Endometrial microvascular endothelial cells (primary cell): ENCODE data around the gene SIPA1. TPM values are rescaled to one million over a fixed set of nuclear protein-coding genes. Genes with fewer than 3 reads are reported as not detected.
"Not testable (repeated sequence)": the region's sequence is repeated elsewhere in the genome, so short reads cannot be mapped to it uniquely, and the experiment has no call there.

ENCODE experiments used
- in situ Hi-C: cut with HindIII; loops from 2 replicates; pipeline ENCODE4 v1.10.0; 2017; ENCODE audit warnings: low sequenced_read_pairs, low pct_unique_long_range_greater_than_20kb; ENCODE audit errors: inconsistent ontology term
- total RNA-seq: library from RNA; depleted of rRNA; stranded (reverse); fragments of >200 nt; gene quantifications from one replicate; pipeline ENCODE4 v1.2.3, GENCODE V29; 2015; ENCODE audit errors: inconsistent ontology term

The SIPA1 gene
- total RNA-seq, 1 donor from 2014 or later: 53.4 TPM

DNA sequence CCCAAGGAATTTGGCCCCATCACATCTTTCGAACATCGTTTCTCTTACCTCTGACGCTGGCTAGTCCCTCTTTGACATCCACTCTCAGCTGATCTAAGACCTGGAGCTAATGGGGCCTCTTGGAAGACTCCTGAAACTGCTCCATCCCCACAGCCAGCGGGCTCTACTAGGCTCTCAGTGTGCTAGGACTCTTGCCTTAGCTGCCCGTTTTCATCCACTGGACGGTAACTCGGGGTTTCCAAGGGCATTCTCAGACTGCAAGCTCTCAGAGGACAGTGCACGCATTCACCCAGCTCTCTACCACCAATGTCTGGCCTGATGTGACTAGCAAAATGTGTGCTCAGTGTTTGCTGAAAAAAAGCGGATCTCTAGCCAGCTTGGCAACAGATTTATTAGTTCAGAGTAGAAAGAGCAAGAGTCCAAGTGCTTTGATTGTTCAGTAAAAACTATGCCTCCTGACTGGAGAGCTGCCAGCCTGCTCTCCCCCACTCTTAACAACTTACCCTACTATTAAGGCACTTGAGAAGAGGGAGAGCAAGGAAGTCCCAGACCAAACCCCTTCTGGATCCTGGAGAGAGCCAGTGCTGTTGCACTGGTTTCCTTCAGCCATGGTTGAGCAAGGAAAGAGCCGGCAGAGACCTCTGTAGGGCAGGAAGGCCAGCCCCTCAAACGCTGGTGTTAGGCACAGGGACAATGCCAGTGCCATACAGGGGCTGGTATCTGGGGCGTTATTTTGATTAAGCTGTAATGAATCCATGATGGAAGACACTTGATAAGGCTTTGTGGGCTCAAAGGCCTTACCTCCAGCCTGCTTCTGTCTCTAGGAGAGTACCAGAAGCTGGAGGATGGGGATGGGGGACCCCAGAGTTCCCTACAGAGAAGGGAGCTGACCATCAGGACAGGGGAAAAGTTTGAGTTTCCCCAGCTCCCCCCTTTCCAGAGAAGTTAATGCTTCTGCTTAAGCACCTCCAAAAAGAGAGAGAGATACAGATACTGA, 15.6 kb downstream of the SIPA1 start:
- in situ Hi-C loops: no loop called here

DNA sequence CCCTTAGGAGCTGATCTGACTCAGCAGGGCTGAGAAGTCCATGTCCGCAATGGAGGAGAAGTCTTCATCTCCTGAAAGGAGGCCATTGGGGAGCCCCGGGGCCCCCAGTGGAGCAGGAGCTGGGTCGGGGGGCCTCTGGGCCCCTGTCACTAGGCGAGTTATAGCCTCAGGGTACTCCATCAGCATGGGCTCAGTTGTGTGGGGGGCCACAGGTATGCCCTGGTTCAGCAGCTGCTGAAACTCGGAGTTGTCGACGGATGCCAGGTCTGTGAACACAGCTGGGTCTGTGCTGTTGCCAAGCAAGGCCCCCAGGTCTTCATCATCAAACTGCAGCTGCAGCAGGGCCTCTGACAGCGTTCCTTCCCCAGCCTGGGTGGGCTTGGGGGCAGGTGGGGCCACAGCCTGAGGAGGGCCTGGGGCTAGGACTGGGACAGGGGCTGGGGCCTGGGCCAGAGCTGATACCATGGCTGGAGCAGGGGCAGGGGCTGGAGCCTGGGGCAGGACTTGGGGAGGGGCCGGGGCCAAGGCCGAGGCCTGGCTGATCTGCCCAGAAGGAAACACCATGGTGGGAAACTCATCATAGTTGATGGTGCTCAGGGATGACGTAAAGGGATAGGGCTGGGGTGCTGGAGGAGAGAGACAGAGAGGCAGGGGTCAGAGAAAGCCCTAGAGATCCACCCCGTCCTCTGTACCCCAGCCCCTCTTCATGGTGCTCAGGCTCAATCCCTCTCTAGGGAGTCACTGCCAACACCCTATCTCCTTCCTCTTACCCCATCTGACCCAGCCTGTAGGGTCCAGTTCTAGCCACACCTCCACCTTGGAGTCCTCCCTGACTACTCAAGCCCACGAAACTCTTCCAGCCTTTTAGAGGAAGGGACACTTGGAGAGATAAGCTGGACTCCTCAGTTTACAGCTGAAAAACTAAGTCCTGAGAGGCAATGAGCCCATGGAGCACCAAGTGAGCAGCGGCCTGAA, 16.8 kb downstream of the SIPA1 start:
- in situ Hi-C loops: no loop called here

DNA sequence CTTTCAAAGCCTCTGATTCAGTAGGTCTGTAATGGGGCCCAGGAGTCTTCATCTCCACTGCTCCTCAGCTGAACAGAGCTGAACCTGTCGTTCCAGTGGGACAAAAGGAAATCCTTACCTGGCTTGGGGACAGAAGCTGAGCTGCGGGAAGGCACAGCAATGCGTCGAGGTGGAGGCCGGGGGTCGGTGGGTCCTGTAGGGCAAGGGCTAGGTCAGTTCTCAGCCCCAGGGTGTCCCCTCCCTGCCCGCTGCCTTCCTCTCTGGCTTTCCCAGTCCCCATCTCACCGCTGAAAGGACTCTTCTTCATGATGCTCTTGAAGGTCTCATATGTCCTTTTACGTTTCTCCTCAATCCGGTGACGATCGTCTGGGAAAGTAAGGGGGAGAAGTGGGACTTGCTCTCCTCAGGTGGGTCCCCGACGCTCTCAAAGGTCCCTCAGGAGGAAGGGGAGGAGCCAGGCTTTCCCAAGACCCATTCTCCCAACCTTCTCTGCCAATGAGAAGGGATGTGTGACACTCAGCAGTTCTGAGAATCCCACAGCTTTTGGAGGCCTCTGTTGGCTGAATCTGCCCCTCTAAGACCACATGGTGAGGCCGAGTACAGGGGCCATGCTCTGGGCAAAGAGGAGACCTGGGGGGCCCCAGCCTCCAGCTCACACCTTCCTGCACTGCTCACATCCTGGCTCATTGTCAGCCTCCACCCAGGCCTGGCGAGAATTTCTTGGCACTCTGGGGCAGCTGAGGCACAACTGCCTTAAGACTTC, 17.9 kb downstream of the SIPA1 start:
- in situ Hi-C loops: no loop called here

DNA sequence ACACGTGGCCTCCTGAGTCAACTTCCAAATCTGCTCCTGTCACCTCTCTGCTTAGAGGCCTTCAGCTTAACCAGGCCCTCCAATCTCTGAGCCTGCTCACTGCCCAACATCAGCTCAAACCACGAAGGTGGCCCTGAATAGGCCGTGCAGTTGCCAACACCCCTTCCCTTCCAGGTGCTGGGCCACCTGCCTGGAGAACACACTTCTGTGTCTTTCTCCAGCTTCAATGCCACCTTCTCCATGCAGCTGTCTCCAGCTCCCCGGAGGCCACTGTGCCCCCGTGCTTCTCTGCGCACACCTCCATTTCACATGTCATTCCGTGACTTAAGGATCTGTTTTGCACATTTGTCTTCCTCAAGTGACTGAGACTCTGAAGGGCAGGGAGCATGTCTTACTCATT, 19.5 kb downstream of the SIPA1 start:
- in situ Hi-C loops: no loop called here

DNA sequence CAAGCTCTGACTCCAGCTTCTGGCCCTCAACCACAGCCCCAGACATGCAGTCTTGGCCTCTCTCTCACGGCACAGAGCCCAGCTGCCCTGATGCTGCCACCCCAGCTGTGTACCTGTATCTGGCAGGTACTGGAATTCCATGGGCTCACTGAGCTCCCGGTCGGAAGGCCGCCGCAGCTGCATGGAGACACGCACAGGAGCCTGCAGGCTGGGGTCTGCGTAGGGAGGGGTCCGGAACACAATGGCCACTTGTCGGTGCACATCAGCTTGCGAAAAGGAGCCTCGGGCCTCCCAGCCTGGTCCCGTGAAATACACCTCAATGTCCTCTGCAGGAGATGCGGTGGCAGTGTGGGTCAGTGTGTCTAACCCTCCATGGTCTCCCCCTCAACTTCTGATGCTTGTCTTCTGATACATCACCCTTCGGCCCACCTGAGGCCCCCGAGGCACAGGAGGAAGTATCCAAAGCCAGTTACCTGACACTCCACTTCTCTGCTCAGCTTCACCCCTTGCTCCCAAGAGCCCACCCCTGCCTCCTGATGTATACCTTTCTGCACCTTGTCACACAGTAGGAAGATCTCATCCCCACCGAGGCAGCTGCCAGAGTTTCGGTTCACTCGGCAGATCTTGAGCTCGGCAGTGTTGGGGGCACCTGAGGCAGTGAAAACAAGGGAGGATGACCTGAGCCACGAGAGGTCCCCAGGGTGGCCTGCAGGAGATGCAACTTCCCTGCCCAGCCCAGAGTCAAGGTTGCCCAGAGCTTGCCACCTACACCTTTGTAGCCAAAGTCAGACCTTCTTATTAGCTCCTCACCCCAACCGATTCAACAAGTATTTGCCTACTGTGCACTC, 20.5 kb downstream of the SIPA1 start:
- in situ Hi-C loops: no loop called here

DNA sequence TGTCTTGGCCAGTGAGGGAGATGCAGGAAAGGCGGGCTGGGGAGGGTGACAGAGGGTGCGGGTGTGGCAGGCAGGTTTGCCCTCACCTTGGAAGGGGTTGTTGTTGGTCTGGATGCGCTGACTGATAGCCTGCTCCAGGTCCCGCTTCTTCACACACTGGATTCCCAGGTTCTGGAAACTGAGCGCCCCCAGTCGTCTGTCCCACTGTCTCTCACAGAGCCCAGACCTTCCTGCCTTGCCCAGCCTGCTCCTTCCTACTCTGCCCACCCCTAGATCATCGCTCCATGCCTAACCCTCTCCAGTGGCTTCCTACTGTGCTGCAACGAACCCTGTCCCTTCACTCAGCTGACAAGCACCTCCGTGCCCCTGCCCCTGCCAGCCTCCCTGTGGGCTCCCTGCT, 22.1 kb downstream of the SIPA1 start:
- in situ Hi-C loops: no loop called here

DNA sequence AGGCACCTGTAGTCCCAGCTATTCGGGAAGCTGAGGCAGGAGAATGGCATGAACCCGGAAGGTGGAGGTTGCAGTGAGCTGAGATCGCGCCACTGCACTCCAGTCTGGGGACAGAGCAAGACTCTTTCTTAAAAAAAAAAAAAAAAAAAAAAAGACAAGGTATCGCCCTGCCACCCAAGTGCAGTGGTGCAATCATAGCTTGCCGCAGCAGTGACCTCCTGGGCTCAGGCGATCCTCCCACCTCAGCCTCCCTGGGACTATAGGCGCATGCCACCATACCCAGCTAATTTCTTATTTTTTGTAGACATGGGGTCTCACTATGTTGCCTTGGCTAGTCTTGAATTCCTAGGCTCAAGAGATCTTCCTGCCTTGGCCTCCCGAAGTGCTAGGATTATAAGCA, 23.0 kb downstream of the SIPA1 start:
- in situ Hi-C loops: not testable (repeated sequence)

DNA sequence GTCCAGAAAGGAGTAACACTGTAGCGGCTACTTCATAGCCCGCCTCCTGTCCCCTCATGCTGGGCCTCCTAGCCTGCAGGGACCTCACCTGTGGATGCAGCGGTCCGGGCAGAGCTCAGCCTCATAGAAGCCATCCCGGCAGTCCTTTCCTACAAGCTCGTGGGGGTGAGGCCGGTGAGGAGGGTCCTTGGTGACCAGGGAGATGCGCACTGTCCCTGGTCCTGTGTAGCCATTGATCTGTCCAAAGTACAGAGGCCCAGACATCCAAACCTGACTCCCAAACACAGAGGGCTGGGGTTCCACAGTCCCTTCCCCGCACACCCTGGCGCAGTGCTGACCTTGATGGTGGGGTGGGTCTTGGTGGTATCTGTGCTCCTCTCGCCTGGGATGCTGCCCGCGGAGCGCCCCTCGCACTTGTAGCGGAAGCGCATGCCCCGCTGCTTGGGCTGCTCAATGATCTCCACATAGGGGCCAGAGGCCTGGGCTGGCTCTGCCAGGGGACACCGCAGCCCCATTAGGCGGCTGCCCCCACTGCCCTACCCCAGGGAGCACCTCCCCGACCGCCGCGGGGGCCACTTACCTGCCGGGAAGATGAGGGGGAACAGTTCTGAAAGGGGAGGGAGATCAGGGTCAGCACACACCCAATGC, 23.8 kb downstream of the SIPA1 start:
- in situ Hi-C loops: no loop called here

DNA sequence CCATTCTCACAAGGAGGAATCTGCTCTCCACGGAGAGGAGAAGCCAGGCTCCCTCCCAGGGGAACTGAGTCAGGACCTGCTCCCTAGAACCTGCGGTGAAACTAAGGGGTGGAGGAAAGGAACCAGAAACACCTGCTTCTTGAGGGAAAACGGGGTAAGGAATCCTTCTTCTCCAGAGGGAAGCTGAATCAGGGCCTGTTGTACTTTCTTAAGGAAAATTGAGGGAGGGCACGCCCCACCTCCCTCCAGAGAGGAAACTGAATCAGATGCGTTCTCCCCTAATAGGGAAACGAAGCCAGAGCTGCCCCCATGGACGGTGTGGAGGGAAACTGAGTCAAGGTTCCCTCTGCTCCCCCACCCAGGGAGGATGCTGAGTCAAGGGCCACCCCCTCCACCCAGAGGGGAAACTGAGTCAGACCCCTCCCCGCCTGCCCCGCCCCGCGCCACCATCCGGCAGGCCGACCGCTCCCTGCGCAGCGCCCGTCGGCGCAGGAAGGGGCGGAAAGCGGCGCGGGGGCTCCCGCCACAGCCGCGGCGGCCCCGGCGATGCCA, 24.4 kb downstream of the SIPA1 start:
- in situ Hi-C loops: no loop called here

DNA sequence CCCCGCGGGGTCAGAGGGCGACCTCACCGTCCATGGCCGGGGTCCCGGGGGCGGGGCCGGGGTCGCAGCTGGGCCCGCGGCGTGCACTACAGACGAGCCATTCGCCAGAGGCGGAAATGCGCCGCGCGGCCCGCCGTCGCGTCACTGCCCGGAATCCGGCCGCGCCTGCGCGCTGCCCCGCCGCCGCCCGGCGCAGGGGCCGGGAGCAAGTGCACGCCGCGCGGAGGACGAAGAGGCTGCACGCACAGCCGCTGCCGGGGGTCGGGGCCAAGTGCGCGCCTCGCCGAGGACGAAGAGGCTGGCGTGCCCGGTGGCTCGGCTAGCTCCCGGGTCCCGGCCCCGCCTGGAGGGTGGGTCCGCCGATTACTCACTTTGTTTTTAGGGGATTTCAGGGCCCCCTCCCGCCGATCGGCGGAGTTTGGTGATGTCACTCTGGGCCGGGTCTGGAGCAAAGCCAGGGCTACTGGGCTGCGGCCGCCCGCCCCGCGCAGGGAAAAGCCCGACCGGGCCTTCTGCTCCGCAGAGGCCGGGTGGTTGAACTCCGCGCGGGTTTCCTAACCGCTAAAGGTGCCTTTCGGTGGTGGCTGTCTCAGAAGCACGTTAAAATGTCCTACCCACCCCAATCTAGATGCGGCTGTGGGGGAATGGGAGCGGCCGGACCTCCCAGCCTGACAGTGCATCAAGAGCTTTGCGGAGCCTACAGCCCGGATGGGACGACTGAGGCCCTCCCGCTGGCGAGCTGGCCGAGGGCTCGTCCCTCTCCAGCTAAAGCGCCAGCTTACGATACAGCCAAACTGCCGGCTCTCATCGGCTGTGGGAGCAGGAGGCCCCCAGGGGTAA, 25.1 kb downstream of the SIPA1 start, which contains the start of gene RELA:
Gene RELA (minus strand): TSS at position 118 of the 840 bp plus-strand sequence. CDS start 84 bp downstream, at position 34.
- in situ Hi-C loops: no loop called here

DNA sequence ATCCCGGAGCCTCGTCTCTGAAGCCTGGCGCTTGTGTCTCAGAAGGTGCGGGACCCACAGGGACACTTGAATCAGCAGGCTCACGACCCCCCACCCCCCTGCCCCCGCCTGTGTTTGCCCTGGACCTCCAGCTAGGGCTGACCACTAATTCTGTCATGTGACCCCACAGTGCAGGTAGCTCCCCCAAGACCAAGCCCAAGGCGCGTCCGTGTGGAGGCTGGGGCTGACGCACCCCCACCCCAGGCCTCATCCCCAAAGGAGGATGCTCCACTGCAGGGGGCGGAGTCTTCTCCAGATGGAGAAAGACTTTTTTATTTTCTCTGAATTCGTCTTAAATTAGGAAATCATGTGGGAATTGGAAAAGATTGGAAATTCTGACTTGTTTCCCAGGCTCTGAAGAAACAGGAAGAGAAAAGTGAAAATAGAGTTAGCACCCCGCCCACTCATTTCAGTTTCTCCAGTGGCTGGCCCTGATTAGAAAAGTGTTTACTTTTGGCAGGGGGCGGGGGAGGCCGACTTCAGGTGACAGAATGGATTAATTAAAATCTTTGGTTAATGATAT, 25.8 kb downstream of the SIPA1 start:
- in situ Hi-C loops: no loop called here

DNA sequence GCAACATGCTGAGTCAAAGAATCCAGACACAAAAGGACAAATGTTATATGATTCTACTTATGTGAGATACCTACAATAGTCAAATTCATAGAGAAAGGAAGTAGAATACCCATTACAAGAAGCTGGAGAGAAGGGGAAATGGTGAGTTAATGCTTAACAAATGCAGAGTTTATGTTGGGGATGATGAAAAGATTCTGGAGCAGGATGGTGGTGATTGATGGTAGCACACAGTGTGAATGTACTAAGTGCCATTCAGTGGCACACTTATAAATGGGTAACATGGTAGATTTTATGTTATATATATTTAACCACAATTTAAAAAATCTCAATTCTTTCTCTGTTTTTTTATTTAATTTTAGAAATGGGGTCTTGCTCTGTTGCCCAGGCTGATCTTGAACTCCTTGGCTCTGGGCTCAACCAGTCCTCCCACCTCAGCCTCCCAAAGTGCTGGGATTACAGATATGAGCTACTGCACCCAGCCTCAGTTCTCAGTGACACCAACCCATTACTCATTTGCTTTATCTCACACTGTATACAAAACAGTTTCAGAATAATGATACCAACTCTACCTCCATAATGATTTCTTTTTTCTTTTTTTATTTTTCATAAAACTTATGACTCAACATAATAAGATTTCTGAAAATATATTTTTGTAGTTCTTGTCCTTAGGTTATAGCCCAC, 34.4 kb downstream of the SIPA1 start:
- in situ Hi-C loops: no loop called here

DNA sequence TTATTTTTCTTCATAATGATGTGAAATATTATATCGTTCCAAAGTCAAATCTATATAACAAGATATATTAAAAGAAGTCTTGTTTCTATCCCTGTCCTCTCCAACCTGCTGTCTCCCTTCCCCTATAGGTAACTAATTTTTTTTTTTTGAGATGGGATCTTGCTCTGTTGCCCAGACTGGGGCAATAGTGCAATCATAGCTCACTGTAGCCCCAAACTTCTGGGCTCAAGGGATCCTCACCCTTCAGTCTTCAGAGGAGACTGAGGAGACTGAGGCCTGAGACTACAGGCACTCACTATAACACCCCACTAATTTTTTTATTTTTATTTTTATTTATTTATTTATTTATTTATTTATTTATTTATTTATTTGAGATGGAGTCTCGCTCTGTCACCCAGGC, 35.1 kb downstream of the SIPA1 start:
- in situ Hi-C loops: no loop called here

DNA sequence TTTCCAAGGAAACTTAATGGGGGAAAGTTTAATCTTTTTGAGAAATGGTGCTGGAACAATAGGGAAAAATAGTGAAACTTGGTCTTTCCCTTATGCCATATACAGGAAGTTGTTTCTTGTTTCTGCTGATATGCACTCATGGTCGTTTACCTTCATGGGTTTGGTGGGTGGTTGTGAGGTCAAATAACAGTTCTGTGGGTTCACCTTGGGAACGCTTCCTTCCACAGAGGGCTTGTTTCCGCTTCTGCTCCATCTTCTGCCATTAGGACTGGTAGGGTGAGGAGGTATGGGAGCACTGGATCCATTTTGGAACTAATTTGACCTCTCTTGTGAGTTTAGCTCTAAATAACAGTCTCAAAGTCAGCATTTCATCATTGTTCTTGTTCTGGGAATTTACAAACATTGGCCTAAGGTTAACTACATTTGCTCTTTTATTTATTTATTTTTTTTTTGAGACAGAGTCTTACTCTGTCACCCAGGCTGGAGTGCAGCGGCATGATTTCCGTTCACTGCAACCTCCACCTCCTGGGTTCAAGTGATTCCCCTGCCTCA, 42.4 kb downstream of the SIPA1 start:
- in situ Hi-C loops: no loop called here

DNA sequence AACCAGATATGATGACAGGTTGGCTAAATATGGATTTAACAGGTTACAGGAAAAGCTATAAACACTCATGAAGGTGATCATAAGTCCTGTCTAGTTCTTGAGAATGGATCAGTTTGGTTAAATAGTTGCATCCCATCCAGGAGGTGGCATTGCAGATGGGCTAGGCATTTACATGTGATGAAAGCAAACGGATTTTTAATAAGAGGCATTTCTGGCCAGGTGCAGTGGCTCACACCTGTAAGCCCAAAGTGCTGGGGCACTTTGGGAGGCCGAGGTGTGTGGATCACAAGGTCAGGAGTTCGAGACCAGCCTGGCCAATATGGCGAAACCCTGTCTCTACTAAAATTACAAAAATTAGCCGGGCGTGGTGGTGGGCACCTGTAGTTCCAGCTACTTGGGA, 45.6 kb downstream of the SIPA1 start:
- in situ Hi-C loops: not testable (repeated sequence)
